Measurements from ENCODE around the gene GREB1.

GREB1 gene, protein sequence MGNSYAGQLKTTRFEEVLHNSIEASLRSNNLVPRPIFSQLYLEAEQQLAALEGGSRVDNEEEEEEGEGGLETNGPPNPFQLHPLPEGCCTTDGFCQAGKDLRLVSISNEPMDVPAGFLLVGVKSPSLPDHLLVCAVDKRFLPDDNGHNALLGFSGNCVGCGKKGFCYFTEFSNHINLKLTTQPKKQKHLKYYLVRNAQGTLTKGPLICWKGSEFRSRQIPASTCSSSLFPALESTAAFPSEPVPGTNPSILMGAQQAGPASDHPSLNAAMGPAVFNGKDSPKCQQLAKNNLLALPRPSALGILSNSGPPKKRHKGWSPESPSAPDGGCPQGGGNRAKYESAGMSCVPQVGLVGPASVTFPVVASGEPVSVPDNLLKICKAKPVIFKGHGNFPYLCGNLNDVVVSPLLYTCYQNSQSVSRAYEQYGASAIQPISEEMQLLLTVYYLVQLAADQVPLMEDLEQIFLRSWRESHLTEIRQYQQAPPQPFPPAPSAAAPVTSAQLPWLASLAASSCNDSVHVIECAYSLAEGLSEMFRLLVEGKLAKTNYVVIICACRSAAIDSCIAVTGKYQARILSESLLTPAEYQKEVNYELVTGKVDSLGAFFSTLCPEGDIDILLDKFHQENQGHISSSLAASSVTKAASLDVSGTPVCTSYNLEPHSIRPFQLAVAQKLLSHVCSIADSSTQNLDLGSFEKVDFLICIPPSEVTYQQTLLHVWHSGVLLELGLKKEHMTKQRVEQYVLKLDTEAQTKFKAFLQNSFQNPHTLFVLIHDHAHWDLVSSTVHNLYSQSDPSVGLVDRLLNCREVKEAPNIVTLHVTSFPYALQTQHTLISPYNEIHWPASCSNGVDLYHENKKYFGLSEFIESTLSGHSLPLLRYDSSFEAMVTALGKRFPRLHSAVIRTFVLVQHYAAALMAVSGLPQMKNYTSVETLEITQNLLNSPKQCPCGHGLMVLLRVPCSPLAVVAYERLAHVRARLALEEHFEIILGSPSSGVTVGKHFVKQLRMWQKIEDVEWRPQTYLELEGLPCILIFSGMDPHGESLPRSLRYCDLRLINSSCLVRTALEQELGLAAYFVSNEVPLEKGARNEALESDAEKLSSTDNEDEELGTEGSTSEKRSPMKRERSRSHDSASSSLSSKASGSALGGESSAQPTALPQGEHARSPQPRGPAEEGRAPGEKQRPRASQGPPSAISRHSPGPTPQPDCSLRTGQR (N-terminal part only)

DNA sequence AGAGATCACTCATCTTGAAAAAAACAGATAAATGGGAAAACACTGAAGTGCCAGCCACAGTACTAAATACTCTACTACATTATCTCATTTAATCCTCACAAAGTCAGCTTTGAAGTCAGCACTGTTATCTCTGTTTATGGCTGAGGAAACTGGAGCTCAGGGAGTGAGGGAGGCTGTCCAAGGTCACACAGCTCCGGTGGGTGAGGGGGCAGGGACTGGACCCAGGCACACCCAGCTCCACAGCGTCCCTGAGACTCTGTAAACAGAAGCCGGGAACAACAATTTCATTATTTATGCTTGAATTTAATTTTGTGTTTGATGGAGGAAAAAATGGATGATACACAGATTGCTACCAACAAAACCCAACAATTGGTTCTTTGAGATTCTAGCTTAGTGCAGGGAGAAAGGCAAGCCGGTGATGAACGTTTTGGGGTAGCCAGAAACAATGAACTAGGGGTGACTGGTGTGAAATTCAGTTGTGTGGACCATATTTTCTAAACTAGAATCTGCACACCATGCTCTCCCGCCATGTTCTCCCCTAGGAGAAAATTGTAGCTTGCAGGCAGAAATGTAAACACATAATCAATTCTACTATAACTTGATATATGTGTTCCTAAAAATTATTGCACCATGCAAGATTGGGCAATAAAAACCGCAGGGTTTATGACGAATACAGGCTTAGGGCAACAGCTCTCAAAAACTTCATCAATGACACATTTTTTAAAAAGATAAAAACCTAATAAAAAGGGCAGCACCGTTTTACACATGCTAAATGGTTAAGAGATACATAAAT, at the start of gene GREB1:
Gene GREB1 (plus strand): TSS at position 768 of the 793 bp plus-strand sequence. CDS start 22,570 bp downstream, outside the sequence.
- DNase-seq = no peak

DNA sequence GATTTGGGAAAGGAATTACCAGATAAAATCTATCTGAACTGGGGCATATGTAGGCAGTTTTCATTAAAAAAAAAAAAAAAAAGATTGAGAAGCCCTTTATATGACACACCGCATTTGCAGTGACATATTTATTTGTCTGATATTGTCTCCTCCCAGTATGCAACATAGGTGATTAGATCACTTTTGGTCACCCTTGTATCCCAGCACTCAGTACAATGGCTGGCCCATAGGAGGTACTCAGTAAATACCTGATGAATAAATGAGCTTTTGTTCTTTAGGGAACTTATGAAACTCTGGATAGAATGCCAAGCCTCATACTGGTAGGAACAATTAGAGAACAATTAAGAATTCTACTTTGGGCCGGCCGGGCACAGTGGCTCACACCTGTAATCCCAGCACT, 45.0 kb upstream of the GREB1 start:
- no peak for DNase-seq

DNA sequence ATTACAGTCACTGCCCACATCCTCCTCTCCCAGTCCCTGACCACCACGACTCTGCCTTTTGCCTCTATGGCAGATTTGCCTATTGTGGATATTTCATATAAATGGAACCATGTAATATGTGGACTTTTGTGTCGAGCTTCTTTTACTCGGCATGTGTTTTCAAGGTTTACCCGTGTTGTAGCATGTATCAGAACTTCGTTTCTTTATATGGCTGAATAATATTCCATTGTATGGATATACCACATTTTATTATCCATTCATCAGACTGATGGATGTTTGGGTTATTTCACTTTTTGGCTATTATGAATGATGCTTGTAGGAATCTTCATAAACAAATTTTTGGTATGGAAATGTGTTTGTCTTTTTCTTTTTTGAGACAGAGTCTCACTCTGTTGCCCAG, 43.7 kb upstream of the GREB1 start:
- no peak for DNase-seq

GRCh38 chr2:11491348-11491933, 42.4 kb upstream of the GREB1 start:
- DNase-seq = no peak

GRCh38 chr2:11492244-11492643, 41.6 kb upstream of the GREB1 start:
- DNase-seq = no peak

DNA sequence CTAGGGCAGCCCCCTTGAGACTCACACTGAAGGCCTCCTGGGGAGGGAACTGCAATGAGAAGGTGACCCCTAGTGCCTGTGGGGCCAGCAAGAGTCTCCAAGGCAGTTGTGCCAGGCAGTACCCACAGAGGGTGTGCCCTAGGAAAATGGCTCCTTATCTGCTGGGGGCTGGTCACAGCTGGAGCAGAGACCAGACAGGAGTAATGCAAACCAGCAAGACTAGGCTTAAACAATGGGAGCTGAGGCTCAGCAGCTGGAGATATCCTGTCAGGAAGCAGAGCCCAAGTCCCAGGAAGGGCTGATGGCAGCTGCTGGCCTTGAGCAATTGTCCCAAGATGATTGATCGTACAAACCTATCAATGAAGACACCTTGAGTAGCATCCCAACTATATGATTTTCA, 41.1 kb upstream of the GREB1 start:
- DNase-seq = no peak

- DNase-seq = no peak
Measured at GRCh38 chr2:11493282-11493681, 40.6 kb upstream of the GREB1 start.

GRCh38 chr2:11494310-11494709, 39.5 kb upstream of the GREB1 start:
- no peak for DNase-seq

- DNase-seq = no peak
Measured at GRCh38 chr2:11495844-11496681, 37.8 kb upstream of the GREB1 start.

GRCh38 chr2:11498543-11499034, 35.3 kb upstream of the GREB1 start:
- DNase-seq = peak; percentile 25

DNA sequence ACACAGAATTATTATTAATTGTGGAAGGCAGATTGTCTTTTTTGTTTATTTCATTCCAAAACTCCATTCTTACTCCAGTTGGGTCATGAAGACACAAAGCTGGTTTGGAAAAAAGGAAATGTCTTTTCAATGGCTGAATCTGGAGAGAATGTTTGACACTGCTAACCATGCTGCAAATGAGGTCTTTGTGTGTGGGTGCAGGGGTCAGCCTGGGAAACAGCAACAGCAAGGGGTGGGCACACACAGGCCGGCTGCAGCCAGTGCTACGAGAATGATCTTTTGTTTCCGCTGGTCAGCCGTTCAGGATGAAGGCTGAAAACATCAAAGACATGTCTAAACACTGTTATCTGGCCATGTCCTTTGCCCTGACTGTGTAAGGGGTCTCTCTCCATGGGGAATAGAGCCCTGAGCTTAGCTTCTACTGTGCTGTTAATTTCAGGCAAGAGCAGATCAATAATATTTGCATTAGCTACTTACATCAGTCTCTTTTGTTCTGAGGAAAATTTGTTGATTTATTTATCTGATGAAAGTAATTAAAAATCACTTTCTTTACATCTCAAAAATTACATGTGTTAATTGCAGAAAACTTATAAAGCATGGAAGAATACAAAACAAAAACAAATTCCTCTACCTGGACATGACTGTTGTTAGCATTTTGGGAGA, 34.6 kb upstream of the GREB1 start:
- no peak for DNase-seq

- DNase-seq = no peak
Measured at GRCh38 chr2:11500702-11501303, 33.0 kb upstream of the GREB1 start.

DNA sequence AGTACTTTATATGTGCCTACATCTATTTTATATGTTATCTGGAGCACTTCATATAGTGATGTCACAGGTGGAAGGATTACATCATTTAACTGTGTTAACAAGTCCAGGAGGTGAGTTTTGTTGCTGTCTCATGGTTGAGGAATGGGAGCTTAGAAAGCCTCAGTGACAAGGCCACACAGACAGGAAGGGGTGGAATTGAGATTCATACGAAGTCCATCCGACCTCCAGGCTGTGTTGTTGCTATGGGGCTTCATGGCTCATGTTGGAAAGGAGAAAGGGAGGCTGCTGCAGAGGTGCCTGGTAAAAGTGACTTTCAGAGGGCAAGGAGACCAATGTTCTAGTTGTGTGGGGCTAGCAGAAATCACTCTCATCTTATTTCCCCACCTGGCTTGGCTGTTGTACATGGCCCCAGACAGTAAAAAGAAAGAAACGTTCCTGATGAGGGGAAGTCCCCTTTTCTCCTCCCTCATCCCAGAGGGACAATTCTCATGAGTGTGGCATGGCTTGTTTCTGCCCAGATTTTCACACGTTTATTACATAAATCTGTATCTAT, 31.0 kb upstream of the GREB1 start:
- no peak for DNase-seq

GRCh38 chr2:11503354-11503927, 30.4 kb upstream of the GREB1 start:
- no peak for DNase-seq

- DNase-seq = no peak
Measured at GRCh38 chr2:11505652-11506610, 27.9 kb upstream of the GREB1 start.

DNA sequence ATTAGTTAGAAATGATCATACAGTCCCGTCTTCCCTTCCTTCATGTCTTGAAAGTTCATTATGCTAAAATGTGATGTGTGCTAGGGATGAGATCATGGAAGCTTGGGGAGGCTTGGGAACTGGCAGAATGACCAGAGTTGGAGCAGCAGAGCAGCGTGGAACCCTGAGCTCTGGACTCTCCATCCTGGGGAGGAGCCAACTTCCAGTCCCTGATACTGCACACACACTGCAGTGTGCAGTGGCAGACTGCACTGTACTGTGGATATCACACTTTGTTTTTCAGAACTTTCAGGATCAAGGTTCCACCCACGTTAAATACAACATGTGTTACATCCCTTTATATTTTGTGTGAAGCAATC, 27.3 kb upstream of the GREB1 start:
- DNase-seq = no peak

GRCh38 chr2:11507517-11507916, 26.3 kb upstream of the GREB1 start:
- no peak for DNase-seq

GRCh38 chr2:11508279-11508678, 25.6 kb upstream of the GREB1 start:
- DNase-seq = no peak

Measured in NCI-H1694 (cell line).